Loucy (cell line): ENCODE data around the gene ANAPC5.

Experiments
- EZH2phosphoT487 ChIP-seq: fragments of 200-600 bp; IDR thresholded peaks from 2 replicates; pipeline ENCODE4 v1.6.1; 2018; ENCODE audit warnings: antibody characterized with exemption, mild to moderate bottlenecking, moderate library complexity, borderline replicate concordance
- TF ChIP-seq, protein P1 (sequence below): fragments of 200-600 bp; sonication (generic); conservative IDR thresholded peaks from 2 replicates; pipeline ENCODE4 v1.5.1; 2014; ENCODE audit warnings: mild to moderate bottlenecking, antibody characterized with exemption, low read length

GRCh38 chr12:121390856-121391255 is 38.6 kb upstream of the ANAPC5 start:
- TF ChIP-seq, protein P1, sequence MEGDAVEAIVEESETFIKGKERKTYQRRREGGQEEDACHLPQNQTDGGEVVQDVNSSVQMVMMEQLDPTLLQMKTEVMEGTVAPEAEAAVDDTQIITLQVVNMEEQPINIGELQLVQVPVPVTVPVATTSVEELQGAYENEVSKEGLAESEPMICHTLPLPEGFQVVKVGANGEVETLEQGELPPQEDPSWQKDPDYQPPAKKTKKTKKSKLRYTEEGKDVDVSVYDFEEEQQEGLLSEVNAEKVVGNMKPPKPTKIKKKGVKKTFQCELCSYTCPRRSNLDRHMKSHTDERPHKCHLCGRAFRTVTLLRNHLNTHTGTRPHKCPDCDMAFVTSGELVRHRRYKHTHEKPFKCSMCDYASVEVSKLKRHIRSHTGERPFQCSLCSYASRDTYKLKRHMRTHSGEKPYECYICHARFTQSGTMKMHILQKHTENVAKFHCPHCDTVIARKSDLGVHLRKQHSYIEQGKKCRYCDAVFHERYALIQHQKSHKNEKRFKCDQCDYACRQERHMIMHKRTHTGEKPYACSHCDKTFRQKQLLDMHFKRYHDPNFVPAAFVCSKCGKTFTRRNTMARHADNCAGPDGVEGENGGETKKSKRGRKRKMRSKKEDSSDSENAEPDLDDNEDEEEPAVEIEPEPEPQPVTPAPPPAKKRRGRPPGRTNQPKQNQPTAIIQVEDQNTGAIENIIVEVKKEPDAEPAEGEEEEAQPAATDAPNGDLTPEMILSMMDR, result no peak
- no peak for TF ChIP-seq EZH2phosphoT487
